22Rv1 (cell line): ENCODE measurements around the gene MRM1.

Experiments
- ZFX ChIP-seq: fragments of 450-650 bp; IDR thresholded peaks from 2 replicates; pipeline ENCODE4 v1.6.1; 2017; ENCODE audit warnings: antibody characterized with exemption, borderline replicate concordance
- TF ChIP-seq, protein P1 (sequence below): fragments of 450-650 bp; IDR thresholded peaks from 2 replicates; pipeline ENCODE4 v1.5.1; 2017; ENCODE audit warnings: mild to moderate bottlenecking

- TF ChIP-seq ZFX, result no peak
- TF ChIP-seq, protein P1, sequence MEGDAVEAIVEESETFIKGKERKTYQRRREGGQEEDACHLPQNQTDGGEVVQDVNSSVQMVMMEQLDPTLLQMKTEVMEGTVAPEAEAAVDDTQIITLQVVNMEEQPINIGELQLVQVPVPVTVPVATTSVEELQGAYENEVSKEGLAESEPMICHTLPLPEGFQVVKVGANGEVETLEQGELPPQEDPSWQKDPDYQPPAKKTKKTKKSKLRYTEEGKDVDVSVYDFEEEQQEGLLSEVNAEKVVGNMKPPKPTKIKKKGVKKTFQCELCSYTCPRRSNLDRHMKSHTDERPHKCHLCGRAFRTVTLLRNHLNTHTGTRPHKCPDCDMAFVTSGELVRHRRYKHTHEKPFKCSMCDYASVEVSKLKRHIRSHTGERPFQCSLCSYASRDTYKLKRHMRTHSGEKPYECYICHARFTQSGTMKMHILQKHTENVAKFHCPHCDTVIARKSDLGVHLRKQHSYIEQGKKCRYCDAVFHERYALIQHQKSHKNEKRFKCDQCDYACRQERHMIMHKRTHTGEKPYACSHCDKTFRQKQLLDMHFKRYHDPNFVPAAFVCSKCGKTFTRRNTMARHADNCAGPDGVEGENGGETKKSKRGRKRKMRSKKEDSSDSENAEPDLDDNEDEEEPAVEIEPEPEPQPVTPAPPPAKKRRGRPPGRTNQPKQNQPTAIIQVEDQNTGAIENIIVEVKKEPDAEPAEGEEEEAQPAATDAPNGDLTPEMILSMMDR, result no peak
Measured at GRCh38 chr17:36599546-36600250, 1.7 kb upstream of the MRM1 start.
